SKM-1 (cell line): Measurements from ENCODE around the gene CD300LF.

Experiments used
- DNase-seq: peaks from one replicate; lab custom pipeline; 2025; ENCODE audit not compliant: unreplicated experiment; lab: John Stamatoyannopoulos, UW

Gene CD300LF

GRCh38 chr17:74746376-74746775 lies 33.7 kb upstream of the CD300LF start:
- DNase-seq: no peak

- DNase-seq: no peak
These were observed 32.9 kb upstream of the CD300LF start for GRCh38 chr17:74745548-74746177.

DNA sequence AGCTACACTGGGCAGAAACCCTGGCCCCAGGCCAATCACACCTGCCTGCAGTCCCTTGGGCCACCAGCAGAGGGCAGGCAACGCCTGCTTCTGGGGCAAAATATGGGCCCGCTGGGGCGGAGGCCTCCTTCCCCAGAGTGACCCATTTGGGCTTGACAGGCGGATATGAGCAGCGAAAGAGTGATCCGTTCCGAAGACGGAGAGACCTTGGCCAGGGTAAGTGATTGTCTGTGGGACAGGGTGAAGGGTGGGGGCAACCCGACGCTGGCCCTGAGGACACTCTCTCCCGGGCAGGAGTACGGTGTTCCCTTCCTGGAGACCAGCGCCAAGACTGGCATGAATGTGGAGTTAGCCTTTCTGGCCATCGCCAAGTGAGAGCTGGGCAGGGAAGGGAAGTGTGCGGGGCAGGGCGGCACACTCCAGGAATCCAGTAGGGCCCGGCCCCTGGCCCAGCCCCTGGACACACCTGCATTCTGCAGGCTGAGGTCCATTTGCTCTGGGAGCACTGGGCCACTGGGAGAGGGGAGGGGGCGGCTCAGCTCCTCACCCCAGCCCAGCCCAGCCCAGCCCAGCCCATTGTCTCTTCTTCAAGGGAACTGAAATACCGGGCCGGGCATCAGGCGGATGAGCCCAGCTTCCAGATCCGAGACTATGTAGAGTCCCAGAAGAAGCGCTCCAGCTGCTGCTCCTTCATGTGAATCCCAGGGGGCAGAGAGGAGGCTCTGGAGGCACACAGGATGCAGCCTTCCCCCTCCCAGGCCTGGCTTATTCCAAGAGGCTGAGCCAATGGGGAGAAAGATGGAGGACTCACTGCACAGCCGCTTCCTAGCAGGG lies 32.2 kb upstream of the CD300LF start:
- DNase-seq: no peak

DNA sequence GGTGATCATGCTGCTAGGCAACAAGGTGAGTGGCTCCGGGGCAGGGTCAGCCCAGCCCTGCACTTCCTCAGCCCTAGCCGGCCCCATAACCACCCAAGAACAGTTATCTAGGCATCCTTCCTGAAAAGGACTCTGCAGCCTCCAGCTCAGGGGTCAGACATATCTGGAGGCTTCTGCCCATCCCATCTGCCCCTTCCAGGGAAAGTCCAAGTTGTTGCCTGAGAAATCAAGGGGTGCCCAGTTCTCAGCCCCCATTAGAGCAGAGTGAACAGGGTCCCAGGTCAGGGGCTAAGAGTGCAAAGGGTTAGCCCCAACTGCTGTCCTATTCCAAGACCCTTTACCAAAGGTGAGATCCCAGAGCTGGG lies 31.6 kb upstream of the CD300LF start:
- DNase-seq: no peak

DNA sequence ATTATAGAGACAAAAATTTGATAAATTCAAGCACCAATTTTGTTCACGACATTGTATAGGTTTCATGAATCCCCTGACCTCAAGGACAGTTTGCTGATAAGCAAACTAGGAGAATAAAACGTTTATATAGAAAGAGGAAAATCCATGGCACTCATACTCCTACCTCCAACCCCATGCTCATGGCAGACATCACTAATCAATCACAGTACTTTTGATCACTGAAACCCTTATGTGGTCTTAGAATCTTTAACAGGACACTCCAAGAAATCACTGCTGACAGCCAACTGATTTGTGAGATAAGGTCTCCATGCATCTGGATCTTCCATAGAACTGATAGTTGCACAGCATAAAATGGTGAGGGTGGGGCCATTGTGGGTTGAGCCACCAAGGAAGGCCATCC lies 31.0 kb upstream of the CD300LF start:
- no peak for DNase-seq

DNA sequence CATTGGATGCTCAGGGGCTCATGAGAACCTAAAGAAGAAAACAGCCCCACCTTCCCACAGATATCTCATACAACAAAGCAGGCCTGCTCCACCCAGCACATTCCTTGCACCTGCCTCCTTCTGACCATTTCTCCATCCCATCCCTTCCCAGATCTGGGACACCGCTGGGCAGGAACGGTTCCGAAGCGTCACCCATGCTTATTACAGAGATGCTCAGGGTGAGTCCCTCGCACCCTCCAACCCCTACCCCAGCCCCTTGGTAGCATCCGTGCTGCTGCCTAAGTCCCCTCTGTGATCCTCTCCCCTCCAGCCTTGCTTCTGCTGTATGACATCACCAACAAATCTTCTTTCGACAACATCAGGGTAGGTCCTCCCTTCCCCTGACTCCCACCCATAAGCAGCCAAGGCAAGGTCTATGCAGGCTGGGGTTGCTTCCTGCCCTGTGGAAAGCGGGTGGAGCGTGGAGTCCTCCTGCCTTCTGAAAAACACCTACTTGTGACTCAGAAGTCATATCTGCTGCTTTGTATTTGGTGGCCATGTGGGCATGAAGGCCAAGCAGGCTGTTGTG lies 30.3 kb upstream of the CD300LF start:
- no peak for DNase-seq

GRCh38 chr17:74742153-74742515 lies 29.4 kb upstream of the CD300LF start:
- peak; percentile 68 for DNase-seq

GRCh38 chr17:74740641-74741387 lies 28.1 kb upstream of the CD300LF start:
- DNase-seq: no peak

- DNase-seq: no peak
These were observed 27.4 kb upstream of the CD300LF start for GRCh38 chr17:74740173-74740572.

DNA sequence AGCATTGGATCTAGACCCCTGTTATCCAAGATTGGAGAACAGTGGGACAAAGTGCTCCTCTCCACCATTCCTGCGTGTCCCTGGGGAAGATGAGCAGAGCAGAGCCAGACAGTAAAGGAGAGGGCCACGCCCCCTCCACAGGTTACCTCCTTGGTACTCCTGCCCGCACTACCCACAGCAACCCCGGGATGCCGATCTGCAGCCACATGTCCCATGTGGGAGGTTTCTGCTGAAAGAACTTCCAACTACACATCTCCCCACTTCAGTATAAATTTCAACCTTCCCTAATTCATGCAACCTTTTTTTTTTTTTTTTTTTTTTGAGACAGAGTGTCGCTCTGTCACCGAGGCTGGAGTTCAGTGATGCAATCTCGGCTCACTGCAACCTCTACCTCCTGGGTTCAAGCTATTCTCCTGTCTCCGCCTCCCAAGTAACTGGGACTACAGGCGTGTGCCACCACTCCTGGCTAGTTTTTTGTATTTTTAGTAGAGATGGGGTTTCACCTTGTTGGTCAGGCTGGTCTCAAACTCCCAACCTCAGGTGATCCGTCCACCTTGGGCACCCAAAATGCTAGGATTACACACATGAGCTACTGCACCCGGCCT lies 26.6 kb upstream of the CD300LF start:
- no peak for DNase-seq

DNA sequence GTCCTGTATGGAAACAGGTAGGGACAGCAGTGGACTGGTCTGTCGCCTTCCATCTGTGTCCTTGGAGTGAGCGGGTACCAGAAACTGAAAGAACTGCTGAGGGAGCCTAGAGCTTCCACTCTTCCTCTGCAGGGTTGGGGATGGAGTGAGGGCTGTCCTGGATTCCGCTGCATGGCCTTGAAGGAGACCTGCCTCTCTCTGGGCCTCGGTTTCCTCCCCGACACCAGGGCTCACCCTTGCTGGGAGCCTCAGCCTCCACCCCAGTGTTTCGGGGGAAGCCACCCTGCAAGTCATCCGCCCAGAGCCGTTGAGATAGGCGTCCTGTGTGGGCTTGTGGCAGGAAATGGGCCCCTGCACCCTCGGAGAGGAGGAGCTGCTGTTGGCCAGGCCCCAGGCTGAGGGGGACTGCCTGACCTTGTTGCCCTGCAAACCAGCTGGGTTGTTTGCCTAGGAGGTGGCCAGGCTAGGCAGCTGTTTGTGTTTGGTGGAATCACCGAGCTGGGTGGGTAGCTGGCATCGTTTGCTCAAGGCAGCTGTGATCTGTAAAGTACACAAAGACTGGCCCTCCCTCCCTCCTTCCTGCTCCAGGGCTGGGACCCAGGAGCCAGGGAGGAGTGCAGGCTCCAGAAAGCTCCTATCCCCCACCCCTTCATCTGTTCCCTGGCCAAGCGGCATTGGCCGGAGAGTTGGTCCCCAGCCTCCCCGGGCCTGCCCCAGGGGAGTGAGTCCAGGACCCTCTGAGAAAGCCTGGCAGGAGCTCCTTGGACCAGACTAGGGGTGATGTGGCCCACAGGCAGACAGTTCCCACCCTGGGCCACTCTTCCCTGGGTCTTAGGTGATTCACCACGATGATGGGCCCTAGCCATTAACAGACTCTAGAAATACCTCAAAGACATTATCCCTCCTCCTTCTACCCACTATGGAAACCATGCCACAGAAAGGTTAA lies 25.6 kb upstream of the CD300LF start:
- DNase-seq: peak; percentile 35

DNA sequence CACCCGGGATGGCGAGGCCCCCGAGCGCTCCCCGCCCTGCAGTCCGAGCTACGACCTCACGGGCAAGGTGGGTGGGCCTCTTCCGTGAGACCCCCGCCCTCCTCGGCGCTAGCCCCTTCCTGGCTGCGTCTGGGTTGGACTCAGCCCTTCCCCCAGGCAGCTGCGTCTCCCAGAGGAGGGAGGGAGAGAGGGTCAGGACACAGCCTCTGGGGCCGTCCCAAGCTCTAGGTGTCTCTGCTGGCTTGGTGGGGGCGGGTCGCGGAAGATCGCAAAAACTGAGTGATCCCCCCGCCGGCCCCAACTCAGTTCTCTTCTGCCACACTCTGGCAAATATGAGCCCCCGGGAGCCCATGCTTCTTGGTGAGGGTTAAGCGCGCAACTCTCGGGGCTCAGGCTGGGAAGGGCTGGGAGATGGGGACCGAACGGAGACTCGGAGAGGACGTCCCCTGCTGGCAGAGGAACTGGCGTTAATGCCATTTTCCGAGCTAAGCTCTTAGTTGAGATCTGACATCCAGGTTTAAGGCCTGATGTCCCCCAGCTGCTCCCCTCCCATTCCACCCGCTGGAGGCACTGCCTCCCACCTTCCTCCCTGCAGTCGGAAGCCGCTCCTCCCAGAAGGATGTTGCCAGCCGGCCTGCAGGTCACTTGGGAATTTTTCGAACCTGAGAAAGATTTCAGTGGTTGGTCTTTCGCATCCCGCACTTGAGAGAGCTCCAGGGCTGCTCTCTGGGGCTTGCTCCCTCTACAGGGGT lies 24.8 kb upstream of the CD300LF start:
- no peak for DNase-seq

DNA sequence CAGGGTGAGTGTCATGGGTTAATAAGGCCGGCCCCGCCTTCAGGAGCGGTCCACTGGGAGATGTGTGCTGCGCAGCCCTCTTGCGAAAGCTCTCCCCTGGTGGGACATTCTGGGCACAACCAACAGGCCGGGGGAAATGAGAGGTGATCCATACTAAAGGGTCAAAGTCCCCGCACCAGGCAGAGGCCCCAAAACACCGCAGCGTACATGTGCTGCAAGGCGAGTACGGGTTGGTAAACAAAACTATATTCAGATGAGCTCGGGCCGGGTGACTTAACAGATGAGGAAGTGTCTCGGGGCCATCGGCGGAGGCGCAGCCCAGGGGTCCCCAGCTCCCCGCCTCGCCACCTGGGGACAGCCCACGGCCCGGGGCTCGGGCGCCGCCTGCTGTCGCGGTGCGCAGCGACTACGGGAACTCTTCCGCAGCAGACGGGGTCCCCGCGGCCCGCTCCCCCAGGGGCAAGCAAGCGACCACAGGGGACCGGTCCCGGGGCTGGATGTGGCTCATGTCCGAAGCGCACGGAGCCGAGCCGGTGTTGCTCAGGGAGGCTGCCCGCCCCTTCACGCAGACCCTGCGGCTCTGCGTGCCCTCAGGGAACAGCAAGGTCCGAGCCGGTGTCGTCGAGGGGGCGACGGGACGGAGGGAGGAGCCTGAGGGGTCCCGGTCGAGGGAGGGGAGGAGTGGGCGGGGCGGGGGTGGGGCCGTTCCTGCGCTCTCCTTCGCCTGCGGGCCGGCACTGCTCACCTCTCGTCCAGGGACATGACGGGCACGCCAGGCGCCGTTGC lies 24.0 kb upstream of the CD300LF start, which contains the start of gene RAB37:
RAB37 (plus strand) TSS at position 744 of the 786 bp plus-strand sequence; CDS start at position 761, 17 bp downstream.
- DNase-seq: peak; percentile 94

GRCh38 chr17:74734256-74734655 lies 21.5 kb upstream of the CD300LF start:
- DNase-seq: no peak

- no peak for DNase-seq
These were observed 20.8 kb upstream of the CD300LF start for GRCh38 chr17:74733365-74734122.

- no peak for DNase-seq
These were observed 19.5 kb upstream of the CD300LF start for GRCh38 chr17:74732042-74732867.

GRCh38 chr17:74731347-74731605 lies 18.6 kb upstream of the CD300LF start:
- DNase-seq: no peak
